Hepatocyte (in vitro differentiated cells): Measurements from ENCODE around the gene ZSCAN32. TPM values are rescaled to one million over a fixed set of nuclear protein-coding genes. Genes with fewer than 3 reads are reported as not detected.

ENCODE experiments used
- DNase-seq: peaks from one replicate; pipeline ENCODE4 v3.0.0-alpha.2; 2016; ENCODE audit warnings: low spot score
- H2AFZ ChIP-seq: fragments of 200-600 bp; sonication (generic); 2 replicates; pipeline ENCODE4 v1.6.0; 2016; ENCODE audit warnings: antibody characterized with exemption, mild to moderate bottlenecking
- H3K27ac ChIP-seq: fragments of 200-600 bp; sonication (generic); 2 replicates; pipeline ENCODE4 v1.5.1; 2016; ENCODE audit warnings: mild to moderate bottlenecking
- H3K27me3 ChIP-seq: fragments of 200-600 bp; sonication (generic); 2 replicates; pipeline ENCODE4 v1.6.1; 2016
- H3K36me3 ChIP-seq: fragments of 200-600 bp; sonication (generic); replicated peaks from 2 replicates; pipeline ENCODE4 v1.5.1; 2016; ENCODE audit warnings: low read depth; ENCODE audit not compliant: insufficient read depth
- H3K4me1 ChIP-seq: fragments of 200-600 bp; sonication (generic); 2 replicates; pipeline ENCODE4 v1.5.1; 2016; ENCODE audit warnings: mild to moderate bottlenecking, moderate library complexity; ENCODE audit not compliant: insufficient read depth
- H3K4me2 ChIP-seq: fragments of 200-600 bp; sonication (generic); 2 replicates; pipeline ENCODE4 v1.6.0; 2016
- H3K4me3 ChIP-seq: fragments of 200-600 bp; sonication (generic); 2 replicates; pipeline ENCODE4 v1.5.1; 2016; ENCODE audit warnings: mild to moderate bottlenecking
- H3K79me2 ChIP-seq: fragments of 200-600 bp; sonication (generic); 2 replicates; pipeline ENCODE4 v1.6.0; 2017; ENCODE audit warnings: mild to moderate bottlenecking
- H3K9me2 ChIP-seq: fragments of 200-600 bp; sonication (generic); replicated peaks from 2 replicates; pipeline ENCODE4 v1.6.0; 2017; ENCODE audit warnings: mild to moderate bottlenecking; ENCODE audit not compliant: insufficient read depth
- H3K9me3 ChIP-seq: fragments of 200-600 bp; sonication (generic); 2 replicates; pipeline ENCODE4 v1.5.1; 2016; ENCODE audit warnings: low read depth, mild to moderate bottlenecking
- H4K20me1 ChIP-seq: fragments of 200-600 bp; sonication (generic); 2 replicates; pipeline ENCODE4 v1.6.0; 2016; ENCODE audit warnings: mild to moderate bottlenecking; ENCODE audit not compliant: insufficient read depth, poor library complexity, severe bottlenecking
- CTCF ChIP-seq: fragments of 200-600 bp; sonication (generic); IDR thresholded peaks from 2 replicates; pipeline ENCODE4 v1.5.1; 2016; ENCODE audit warnings: antibody characterized with exemption, mild to moderate bottlenecking; ENCODE audit not compliant: poor library complexity
- EZH2 ChIP-seq: fragments of 200-600 bp; sonication (generic); IDR thresholded peaks from 2 replicates; pipeline ENCODE4 v1.6.1; 2016; ENCODE audit warnings: antibody characterized with exemption, mild to moderate bottlenecking, borderline replicate concordance
- EZH2phosphoT487 ChIP-seq: fragments of 200-600 bp; sonication (generic); IDR thresholded peaks from one replicate; pipeline ENCODE4 v1.6.1; 2018; ENCODE audit warnings: antibody characterized with exemption, mild to moderate bottlenecking, low read depth, moderate library complexity; ENCODE audit not compliant: unreplicated experiment, severe bottlenecking
- WGBS: methylation state at CpG from one replicate; pipeline ENCODE4 v1.1.6; 2016; ENCODE audit warnings: low lambda C conversion rate; ENCODE audit errors: missing lambda C conversion rate; 5-methylcytosine and 5-hydroxymethylcytosine counted together
- polyA plus RNA-seq: library from polyadenylated mRNA; unstranded; fragments of >200 nt; fragmentation: Nextera tagmentation; extraction: Ambion mirVana; gene quantifications from 2 replicates; pipeline ENCODE4 v1.2.1, GENCODE V29; 2016
- total RNA-seq: library from RNA; depleted of rRNA; stranded (reverse); fragments of >200 nt; gene quantifications from 2 replicates; pipeline ENCODE4 v1.2.3, GENCODE V29; 2014

ZSCAN32 gene
- total and polyA plus RNA-seq, 2 experiments from 2014 or later: 6.5 to 9.7 TPM

- Histone ChIP-seq H3K9me2 (no peaks in the 10 kb centered on the region), H3K27ac (no peak overlapping the region), H3K9me3 (no peaks in the 10 kb centered on the region), H3K4me1 (no peaks in the 10 kb centered on the region), H3K4me2 (no peak overlapping the region), H3K79me2 (no peaks in the 10 kb centered on the region), H3K4me3 (no peak overlapping the region), H3K27me3 (no peaks in the 10 kb centered on the region), H3K36me3 (no peaks in the 10 kb centered on the region), H2AFZ (no peak overlapping the region), H4K20me1 (no peaks in the 10 kb centered on the region)
- 83% methylated on average over 10 of the region's 10 CpGs for WGBS
- DNase-seq: no peak
- TF ChIP-seq EZH2 (no peak), CTCF (no peak), EZH2phosphoT487 (no peak)
Observed at GRCh38 chr16:3356118-3356517, 44.7 kb downstream of the ZSCAN32 start.

GRCh38 chr16:3355589-3355988, 45.2 kb downstream of the ZSCAN32 start, which contains the start of gene OR2C1:
Gene OR2C1 (plus strand): TSS chr16:3355889. CDS start chr16:3355941, 52 bp downstream.
- TF ChIP-seq EZH2phosphoT487: no peak
- no peak for TF ChIP-seq CTCF
- TF ChIP-seq EZH2: no peak
- DNase-seq: no peak

GRCh38 chr16:3349175-3349574, 51.6 kb downstream of the ZSCAN32 start:
- Histone ChIP-seq H3K9me2 (no peaks in the 10 kb centered on the region), H3K4me1 (no peaks in the 10 kb centered on the region), H3K36me3 (no peaks in the 10 kb centered on the region), H3K27me3 (no peaks in the 10 kb centered on the region), H3K79me2 (no peaks in the 10 kb centered on the region), H3K4me3 (no peak overlapping the region), H3K4me2 (no peak overlapping the region), H2AFZ (no peak overlapping the region), H3K27ac (no peak overlapping the region), H4K20me1 (no peaks in the 10 kb centered on the region), H3K9me3 (no peaks in the 10 kb centered on the region)
- no peak for DNase-seq
- no peak for TF ChIP-seq EZH2phosphoT487
- TF ChIP-seq CTCF: no peak
- no peak for TF ChIP-seq EZH2
- WGBS: 75% methylated on average over 13 of the region's 13 CpGs

More at GRCh38 chr16:3355589-3355988, 45.2 kb downstream of the ZSCAN32 start, which contains the start of gene OR2C1:
- Histone ChIP-seq H3K79me2 (no peaks in the 10 kb centered on the region), H3K4me3 (no peak within 1 kb of the TSS), H3K9me3 (no peaks in the 10 kb centered on the region), H4K20me1 (no peaks in the 10 kb centered on the region), H3K9me2 (no peaks in the 10 kb centered on the region), H3K4me2 (no peak within 1 kb of the TSS), H2AFZ (no peak within 1 kb of the TSS), H3K36me3 (no peaks in the 10 kb centered on the region), H3K27me3 (no peaks in the 10 kb centered on the region), H3K4me1 (no peaks in the 10 kb centered on the region), H3K27ac (no peak within 1 kb of the TSS)
- WGBS: 57% methylated on average over 3 of the region's 3 CpGs
